Omental fat pad (tissue), 4 donors: Measurements from ENCODE around the gene GUK1. TPM values are rescaled to one million over a fixed set of nuclear protein-coding genes. Genes with fewer than 3 reads are reported as not detected.

Source experiments
- ATAC-seq: fragments of 150-250 bp; one replicate; pipeline ENCODE4 v1.9.1; 2016; ENCODE audit warnings: mild to moderate bottlenecking, moderate library complexity; ENCODE audit not compliant: low FRiP score
- DNase-seq: peaks from one replicate; pipeline ENCODE4 v3.0.0-alpha.2; 2019; ENCODE audit warnings: low spot score
- total RNA-seq, 4 donors: library from RNA; depleted of rRNA; stranded (reverse); fragments of >200 nt; gene quantifications; one replicate each; pipeline ENCODE4 v1.1.0, GENCODE V29; 2016
- TF ChIP-seq, protein P1 (sequence below), 3 donors: fragments of 450-650 bp; IDR thresholded peaks; one replicate each; pipeline ENCODE4 v1.5.1; 2016 to 2017; ENCODE audit warnings: antibody characterized with exemption in 3 of 3, mild to moderate bottlenecking in 3 of 3, moderate library complexity in 2 of 3

The GUK1 gene
- total RNA-seq, 4 donors from 2014 or later = 285 to 404 (median 308) TPM

DNA sequence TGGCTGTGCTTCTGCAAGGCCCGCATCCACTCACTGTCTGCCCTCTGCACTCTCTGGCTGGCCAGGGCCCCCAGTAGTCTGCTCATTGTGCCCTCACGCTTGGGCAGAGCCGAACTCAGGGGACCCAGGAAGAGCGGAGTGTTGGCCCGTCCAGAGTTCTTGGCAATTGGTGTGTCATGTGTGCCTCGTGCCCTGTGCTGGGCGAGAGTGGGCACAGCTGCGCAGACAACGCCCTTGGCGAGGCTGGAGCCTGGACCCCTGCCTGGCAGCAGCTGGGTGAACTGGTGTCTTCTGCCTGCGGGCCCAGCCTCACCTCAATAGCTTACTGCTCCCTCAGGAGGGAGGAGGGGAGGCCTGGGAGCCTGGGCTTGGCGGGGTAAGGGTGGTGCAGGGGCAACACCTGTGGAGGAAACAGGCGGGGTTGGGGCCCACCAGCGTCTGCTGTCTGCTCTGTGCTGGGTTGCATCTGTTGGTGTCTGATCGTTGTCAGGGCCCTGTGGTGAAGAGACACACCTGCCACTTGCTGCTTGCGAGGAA is 2.1 kb downstream of the GUK1 start:
- ATAC-seq = no peak
- TF ChIP-seq, protein P1, sequence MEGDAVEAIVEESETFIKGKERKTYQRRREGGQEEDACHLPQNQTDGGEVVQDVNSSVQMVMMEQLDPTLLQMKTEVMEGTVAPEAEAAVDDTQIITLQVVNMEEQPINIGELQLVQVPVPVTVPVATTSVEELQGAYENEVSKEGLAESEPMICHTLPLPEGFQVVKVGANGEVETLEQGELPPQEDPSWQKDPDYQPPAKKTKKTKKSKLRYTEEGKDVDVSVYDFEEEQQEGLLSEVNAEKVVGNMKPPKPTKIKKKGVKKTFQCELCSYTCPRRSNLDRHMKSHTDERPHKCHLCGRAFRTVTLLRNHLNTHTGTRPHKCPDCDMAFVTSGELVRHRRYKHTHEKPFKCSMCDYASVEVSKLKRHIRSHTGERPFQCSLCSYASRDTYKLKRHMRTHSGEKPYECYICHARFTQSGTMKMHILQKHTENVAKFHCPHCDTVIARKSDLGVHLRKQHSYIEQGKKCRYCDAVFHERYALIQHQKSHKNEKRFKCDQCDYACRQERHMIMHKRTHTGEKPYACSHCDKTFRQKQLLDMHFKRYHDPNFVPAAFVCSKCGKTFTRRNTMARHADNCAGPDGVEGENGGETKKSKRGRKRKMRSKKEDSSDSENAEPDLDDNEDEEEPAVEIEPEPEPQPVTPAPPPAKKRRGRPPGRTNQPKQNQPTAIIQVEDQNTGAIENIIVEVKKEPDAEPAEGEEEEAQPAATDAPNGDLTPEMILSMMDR (IDR thresholded peaks at IDR 0.05) = no peak
- no peak for DNase-seq

DNA sequence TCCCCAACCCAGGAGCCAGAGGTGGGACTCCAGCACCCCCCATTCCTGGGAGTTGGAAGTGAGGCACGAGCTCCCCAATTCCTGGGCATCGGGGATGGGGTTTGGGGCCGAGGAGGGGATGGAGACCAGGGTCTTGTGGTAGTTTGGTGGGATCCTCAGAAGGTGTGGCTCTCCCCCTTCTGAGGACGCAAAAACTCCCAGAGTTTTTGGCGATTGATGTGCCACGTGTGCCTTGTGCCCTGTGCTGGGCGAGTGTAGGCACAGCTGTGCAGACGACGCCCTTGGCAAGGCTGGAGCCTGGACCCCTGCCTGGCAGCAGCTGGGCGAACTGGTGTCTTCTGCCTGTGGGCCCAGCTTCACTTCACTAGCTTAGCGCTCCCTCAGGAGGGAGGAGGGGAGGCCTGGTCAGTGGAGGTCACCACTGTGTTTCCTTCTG is 2.6 kb downstream of the GUK1 start:
- no peak for DNase-seq
- TF ChIP-seq, protein P1 (IDR thresholded peaks at IDR 0.05) = no peak

DNA sequence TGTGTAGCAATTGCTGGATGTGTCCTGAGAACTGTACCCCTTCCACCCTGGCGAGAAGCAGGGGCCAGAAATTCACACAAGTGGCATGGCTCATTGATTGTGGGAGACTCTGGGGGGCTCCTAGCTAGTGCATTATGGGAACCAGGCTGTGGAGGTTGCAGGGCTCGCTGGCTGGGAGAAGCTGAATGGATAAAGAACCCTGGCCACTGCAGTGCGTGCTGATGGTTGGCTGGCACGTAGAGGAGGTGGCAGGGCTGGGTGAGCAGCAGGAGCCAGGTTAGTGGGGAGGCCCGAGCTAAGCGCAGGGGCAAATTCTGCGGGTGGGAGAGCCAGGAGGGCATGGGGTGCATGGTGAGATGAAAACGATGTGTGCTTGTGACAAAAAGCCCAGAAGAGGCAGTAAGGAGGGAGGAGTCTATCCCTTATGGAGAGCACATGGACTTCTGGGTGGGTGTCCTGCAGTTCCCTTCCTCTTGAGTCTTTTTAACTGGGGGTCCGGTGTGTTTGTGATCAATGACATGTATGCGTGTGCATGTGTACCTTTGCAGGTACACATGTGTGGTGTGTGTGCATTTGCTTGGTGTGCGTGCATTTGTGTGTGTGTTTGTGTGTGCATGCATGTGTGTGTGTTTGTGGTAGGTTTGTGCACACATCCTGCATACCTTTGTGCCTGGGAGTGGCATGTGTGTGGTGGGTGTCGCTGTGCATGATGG is 3.6 kb downstream of the GUK1 start:
- TF ChIP-seq, protein P1 (IDR thresholded peaks at IDR 0.05) = no peak
- DNase-seq = no peak
- ATAC-seq = no peak

More for the DNA sequence above, 2.6 kb downstream of the GUK1 start:
- no peak for ATAC-seq

DNA sequence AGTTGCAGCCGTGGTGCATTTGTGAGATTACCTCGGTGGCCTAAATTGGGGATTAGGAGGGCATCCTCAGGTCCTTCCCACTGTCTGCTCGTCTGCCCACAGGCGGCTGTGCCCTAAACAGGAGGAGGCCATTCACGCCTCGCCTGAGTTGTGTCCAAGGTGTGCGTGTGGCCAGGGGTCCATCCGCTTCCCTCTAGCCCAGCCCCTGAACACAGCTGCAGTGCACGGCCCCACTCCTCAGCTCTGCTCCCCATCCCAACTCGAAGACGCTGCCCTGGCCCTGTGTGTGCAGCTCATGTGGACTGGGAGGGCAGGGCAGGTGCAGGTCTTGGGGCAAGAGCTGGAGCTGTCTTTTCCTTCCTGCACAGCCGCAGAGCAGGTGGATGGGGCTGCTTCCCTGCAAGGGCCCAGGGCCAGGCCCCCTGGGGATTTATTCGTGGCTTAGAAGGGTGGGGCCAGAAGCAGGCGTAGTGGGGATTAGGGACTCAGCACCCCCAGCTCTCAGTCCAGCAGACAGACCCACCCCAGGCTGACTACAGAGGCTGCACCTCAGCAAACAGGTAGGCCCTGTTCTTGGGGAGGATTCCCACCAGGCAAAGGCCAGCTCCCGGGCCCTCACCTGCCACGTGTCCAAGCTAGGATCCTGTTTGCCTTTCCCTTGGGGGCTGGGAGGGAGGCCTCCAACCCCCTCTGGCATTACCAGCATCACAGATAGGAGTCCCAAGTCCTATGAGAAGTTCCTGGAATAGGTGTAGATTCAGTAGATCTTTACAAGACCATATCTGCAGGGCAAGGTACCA is 4.3 kb downstream of the GUK1 start:
- DNase-seq (no peak), ATAC-seq (no peak)
- TF ChIP-seq, protein P1 (IDR thresholded peaks at IDR 0.05) = no peak

DNA sequence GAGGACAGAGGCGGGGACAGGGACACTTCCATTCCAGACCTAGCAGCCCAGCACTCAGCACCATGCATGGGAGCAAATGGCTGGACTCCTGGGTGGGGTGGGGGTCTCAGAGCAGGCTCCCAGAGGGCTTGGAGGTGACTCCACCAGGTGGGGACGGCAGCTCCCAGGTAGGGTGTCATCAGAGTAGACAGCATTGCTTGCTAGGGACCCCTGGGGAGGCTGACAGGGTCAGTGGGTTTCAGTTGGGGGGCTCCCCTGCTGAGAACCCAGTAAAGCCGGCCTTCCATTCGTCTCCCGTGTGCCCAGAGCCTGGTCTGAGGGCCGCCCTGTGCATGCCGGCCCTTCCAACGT is 4.9 kb downstream of the GUK1 start:
- ATAC-seq = no peak
- no peak for DNase-seq
- TF ChIP-seq, protein P1 (IDR thresholded peaks at IDR 0.05) = no peak

DNA sequence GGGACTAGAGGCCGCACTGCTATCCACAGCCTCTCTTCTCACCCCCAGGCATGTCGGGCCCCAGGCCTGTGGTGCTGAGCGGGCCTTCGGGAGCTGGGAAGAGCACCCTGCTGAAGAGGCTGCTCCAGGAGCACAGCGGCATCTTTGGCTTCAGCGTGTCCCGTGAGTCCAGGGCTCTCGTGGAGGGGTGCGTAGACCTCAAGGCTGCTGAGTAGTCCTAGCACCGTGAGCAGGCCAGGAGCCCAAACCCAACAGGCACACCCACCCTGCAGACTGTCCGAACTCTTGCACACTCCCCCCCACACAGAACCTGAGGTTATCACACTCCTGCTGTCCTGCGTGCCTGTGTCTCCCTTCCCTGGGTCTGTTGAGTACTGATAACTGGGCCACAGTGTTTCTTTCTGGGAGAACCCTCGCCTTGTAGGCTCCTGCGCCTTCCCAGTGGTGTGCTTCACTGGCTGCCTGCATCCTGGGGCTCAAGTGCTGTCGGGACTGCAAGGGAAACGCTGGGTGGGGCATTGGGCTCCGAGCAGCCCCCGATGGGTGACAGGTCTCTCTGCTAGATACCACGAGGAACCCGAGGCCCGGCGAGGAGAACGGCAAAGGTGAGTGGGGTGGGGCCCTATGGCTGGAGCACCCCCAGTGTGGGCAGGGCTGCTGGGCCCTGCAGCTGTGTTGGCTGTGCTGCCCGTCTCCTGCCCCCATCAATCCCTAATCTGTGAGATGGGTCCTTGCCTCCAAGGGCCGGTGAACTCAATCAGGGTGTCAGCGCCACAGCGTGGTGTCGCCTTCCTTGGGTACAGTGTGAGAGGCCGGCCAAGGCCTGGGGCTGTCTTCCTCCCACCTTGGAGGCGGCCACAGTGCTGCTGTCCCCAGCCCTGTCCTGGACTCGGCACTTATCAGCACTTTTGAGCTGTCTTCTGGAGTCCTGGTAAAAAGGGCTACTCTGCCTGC is 5.7 kb downstream of the GUK1 start:
- DNase-seq = no peak
- TF ChIP-seq, protein P1 (IDR thresholded peaks at IDR 0.05) = no peak
- no peak for ATAC-seq
